Sigmoid colon (tissue), 7 donors: ENCODE results near the gene CYP46A1. TPM values are rescaled to one million over a fixed set of nuclear protein-coding genes. Genes with fewer than 3 reads are reported as not detected.

Experiments used
- DNase-seq: peaks from one replicate; pipeline ENCODE4 v3.0.0-alpha.2; 2019
- H3K27ac ChIP-seq, 4 donors: fragments of 200-600 bp; sonication (generic); one replicate each; pipeline ENCODE4 v1.5.1; 2016 to 2019; ENCODE audit warnings: mild to moderate bottlenecking in 1 of 4
- H3K27me3 ChIP-seq, 3 donors: fragments of 200-600 bp; sonication (generic); one replicate each; pipeline ENCODE4 v1.5.1; 2019; ENCODE audit warnings: mild to moderate bottlenecking in 1 of 3
- H3K36me3 ChIP-seq, 4 donors: fragments of 200-600 bp; sonication (generic); one replicate each; pipeline ENCODE4 v1.5.1; 2016 to 2019
- H3K4me1 ChIP-seq, 4 donors: fragments of 200-600 bp; sonication (generic); one replicate each; pipeline ENCODE4 v1.5.1; 2017 to 2019
- H3K4me3 ChIP-seq, 4 donors: fragments of 200-600 bp; sonication (generic); one replicate each; pipeline ENCODE4 v1.5.1; 2017 to 2019; ENCODE audit warnings: mild to moderate bottlenecking in 2 of 4, moderate library complexity in 1 of 4
- H3K9me3 ChIP-seq, 4 donors: fragments of 200-600 bp in 3 of 4; sonication (generic) in 3 of 4; one replicate each; pipeline versions ENCODE4 v1.5.1 to v1.6.1; 2013 to 2019
- EP300 ChIP-seq, 4 donors: sonication (generic); formaldehyde crosslinking; IDR thresholded peaks; one replicate each; pipeline ENCODE4 v1.6.1; 2017; ENCODE audit warnings: antibody characterized with exemption in 4 of 4
- POLR2A ChIP-seq, 2 donors: fragments of 450-650 bp; IDR thresholded peaks; one replicate each; pipeline ENCODE4 v1.6.1; 2016; ENCODE audit warnings: antibody characterized with exemption in 2 of 2, mild to moderate bottlenecking in 2 of 2, moderate library complexity in 2 of 2
- POLR2AphosphoS5 ChIP-seq, 4 donors: sonication (generic); formaldehyde crosslinking; IDR thresholded peaks; one replicate each; pipeline ENCODE4 v1.6.1; 2017; ENCODE audit warnings: antibody characterized with exemption in 4 of 4
- WGBS, 2 donors: extraction: QIAGEN DNeasy Blood & Tissue Kit; methylation state at CpG; one replicate each; pipeline ENCODE4 v1.1.7; 2013; 5-methylcytosine and 5-hydroxymethylcytosine counted together
- intact Hi-C: fragments of 100-400 bp; cut with DNase I; formaldehyde crosslinking; loops from one replicate; pipeline ENCODE4 v1.15.1; 2023
- polyA plus RNA-seq, 3 donors: library from polyadenylated mRNA; stranded (reverse); fragments of 200-250 nt; gene quantifications; one replicate each; pipeline ENCODE4 v1.2.3, GENCODE V29; 2013
- total RNA-seq, 4 donors: library from RNA; depleted of rRNA; stranded (reverse); fragments of >200 nt; gene quantifications; one replicate each; pipeline ENCODE4 v1.1.0, GENCODE V29; 2016
- TF ChIP-seq, protein P1 (sequence below), 4 experiments: fragments of 450-650 bp in 3 of 4; fragments of 200-600 bp in 1 of 4; IDR thresholded peaks; one replicate each; pipeline ENCODE4 v1.5.1; 2016 to 2019; ENCODE audit warnings: antibody characterized with exemption in 4 of 4, mild to moderate bottlenecking in 3 of 4, moderate library complexity in 2 of 4
- donor health status: healthy with polysubstance abuse.
- donor health status: Bipolar disorder and iron deficiency.
- donor health status: healthy.

The CYP46A1 gene
- total and polyA plus RNA-seq, 7 donors = under 0.01 to 2.0 (median 0.84) TPM; not detected in 1

DNA sequence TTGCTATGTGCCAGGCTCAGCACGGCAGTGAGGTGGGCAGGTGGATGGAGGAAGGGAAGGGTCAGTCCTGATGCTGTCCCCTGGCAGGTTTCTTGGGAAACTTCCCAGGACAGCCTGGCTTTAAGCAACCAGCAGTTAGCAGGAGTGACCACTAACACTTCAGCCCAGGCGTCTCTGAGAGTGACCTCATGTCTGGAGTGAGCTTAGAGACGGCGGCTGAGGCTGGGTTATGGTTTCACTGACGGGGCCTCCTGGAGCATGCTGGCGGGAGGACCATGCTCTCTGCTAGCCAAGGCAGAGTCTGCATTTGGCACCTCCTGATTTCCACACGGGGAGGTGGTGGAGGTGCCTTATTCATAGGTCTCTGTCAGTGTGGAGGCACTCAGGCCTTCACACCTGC, 36.7 kb upstream of the CYP46A1 start:
- H3K4me1 ChIP-seq = peaks cover 0 to 18% (median 18%) of the 10 kb centered on the region in 4 donors
- intact Hi-C loops = no loop called here
- H3K27me3 ChIP-seq = no peaks in the 10 kb centered on the region
- DNase-seq = no peak
- 79 to 85% methylated on average over 7 of the region's 7 CpGs for WGBS, 2 donors
- no peak overlapping the region for H3K4me3 ChIP-seq
- peaks cover 0 to 3% (median 0%) of the 10 kb centered on the region in 4 donors for H3K36me3 ChIP-seq
- H3K27ac ChIP-seq = no peak overlapping the region
- TF ChIP-seq POLR2A (IDR thresholded peaks at IDR 0.05) = no peak
- no peak for TF ChIP-seq EP300 (IDR thresholded peaks at IDR 0.05)
- no peak for TF ChIP-seq POLR2AphosphoS5 (IDR thresholded peaks at IDR 0.05)
- TF ChIP-seq, protein P1, sequence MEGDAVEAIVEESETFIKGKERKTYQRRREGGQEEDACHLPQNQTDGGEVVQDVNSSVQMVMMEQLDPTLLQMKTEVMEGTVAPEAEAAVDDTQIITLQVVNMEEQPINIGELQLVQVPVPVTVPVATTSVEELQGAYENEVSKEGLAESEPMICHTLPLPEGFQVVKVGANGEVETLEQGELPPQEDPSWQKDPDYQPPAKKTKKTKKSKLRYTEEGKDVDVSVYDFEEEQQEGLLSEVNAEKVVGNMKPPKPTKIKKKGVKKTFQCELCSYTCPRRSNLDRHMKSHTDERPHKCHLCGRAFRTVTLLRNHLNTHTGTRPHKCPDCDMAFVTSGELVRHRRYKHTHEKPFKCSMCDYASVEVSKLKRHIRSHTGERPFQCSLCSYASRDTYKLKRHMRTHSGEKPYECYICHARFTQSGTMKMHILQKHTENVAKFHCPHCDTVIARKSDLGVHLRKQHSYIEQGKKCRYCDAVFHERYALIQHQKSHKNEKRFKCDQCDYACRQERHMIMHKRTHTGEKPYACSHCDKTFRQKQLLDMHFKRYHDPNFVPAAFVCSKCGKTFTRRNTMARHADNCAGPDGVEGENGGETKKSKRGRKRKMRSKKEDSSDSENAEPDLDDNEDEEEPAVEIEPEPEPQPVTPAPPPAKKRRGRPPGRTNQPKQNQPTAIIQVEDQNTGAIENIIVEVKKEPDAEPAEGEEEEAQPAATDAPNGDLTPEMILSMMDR (IDR thresholded peaks at IDR 0.05) = no peak
- no peaks in the 10 kb centered on the region for H3K9me3 ChIP-seq

- DNase-seq = no peak
- Histone ChIP-seq H3K4me3 (no peak overlapping the region), H3K4me1 (peaks cover 0 to 18% (median 18%) of the 10 kb centered on the region in 4 donors), H3K36me3 (peaks cover 0 to 9% (median 0%) of the 10 kb centered on the region in 4 donors), H3K27me3 (no peaks in the 10 kb centered on the region), H3K27ac (no peak overlapping the region), H3K9me3 (no peaks in the 10 kb centered on the region)
- TF ChIP-seq POLR2AphosphoS5 (IDR thresholded peaks at IDR 0.05) = no peak
- TF ChIP-seq EP300 (IDR thresholded peaks at IDR 0.05) = no peak
- TF ChIP-seq, protein P1 (IDR thresholded peaks at IDR 0.05) = no peak
- intact Hi-C loops = no loop called here
- WGBS, 2 donors = 88% methylated on average over 8 of the region's 8 CpGs
These were observed 35.9 kb upstream of the CYP46A1 start for GRCh38 chr14:99648027-99648784.

- peaks cover 0 to 9% (median 0%) of the 10 kb centered on the region in 4 donors for H3K36me3 ChIP-seq
- H3K4me1 ChIP-seq = peaks cover 0 to 23% (median 18%) of the 10 kb centered on the region in 4 donors
- no peak overlapping the region for H3K4me3 ChIP-seq
- 80 to 87% methylated on average over 8 of the region's 8 CpGs for WGBS, 2 donors
- H3K9me3 ChIP-seq = no peaks in the 10 kb centered on the region
- no peak overlapping the region for H3K27ac ChIP-seq
- TF ChIP-seq POLR2AphosphoS5 (IDR thresholded peaks at IDR 0.05) = no peak
- TF ChIP-seq EP300 (IDR thresholded peaks at IDR 0.05) = no peak
- no peak for TF ChIP-seq POLR2A (IDR thresholded peaks at IDR 0.05)
- TF ChIP-seq, protein P1 (IDR thresholded peaks at IDR 0.05) = no peak
- no peak for DNase-seq
- H3K27me3 ChIP-seq = no peaks in the 10 kb centered on the region
- intact Hi-C loops = no loop called here
These were observed 34.9 kb upstream of the CYP46A1 start for GRCh38 chr14:99649219-99649618.

GRCh38 chr14:99649643-99650042, 34.5 kb upstream of the CYP46A1 start:
- H3K27me3 ChIP-seq = no peaks in the 10 kb centered on the region
- H3K27ac ChIP-seq = no peak overlapping the region
- TF ChIP-seq, protein P1 (IDR thresholded peaks at IDR 0.05) = no peak
- TF ChIP-seq POLR2AphosphoS5 (IDR thresholded peaks at IDR 0.05) (no peak), EP300 (IDR thresholded peaks at IDR 0.05) (no peak), POLR2A (IDR thresholded peaks at IDR 0.05) (no peak)
- no peak for DNase-seq
- intact Hi-C loops = no loop called here
- peaks cover 0 to 24% (median 18%) of the 10 kb centered on the region in 4 donors for H3K4me1 ChIP-seq
- peaks cover 0 to 9% (median 0%) of the 10 kb centered on the region in 4 donors for H3K36me3 ChIP-seq
- H3K9me3 ChIP-seq = no peaks in the 10 kb centered on the region
- WGBS, 2 donors = 33 to 67% methylated on average over 8 of the region's 8 CpGs
- H3K4me3 ChIP-seq = no peak overlapping the region
